HCT116 (cell line): ENCODE data around the gene IRF9. TPM values are rescaled to one million over a fixed set of nuclear protein-coding genes. Genes with fewer than 3 reads are reported as not detected.

Source experiments
- ATAC-seq: fragments of 200-7000 bp; cut with Tn5 transposase; 2 replicates; pipeline ENCODE4 v1.9.1; 2020; ENCODE audit warnings: mild to moderate bottlenecking, moderate library complexity
- BruUV-seq: library from RNA; stranded (reverse); fragments of 400-500 nt; replicated peaks from 2 replicates; lab custom pipeline; 2021; lab: Mats Ljungman, UMichigan
- CTCF ChIA-PET: fragments of 300-600 bp; sonication (Branson Sonifier 250); formaldehyde crosslinking; loops from one replicate; lab custom pipeline; 2021; ENCODE audit warnings: antibody characterized with exemption; lab: Charles Lee
- POLR2A ChIA-PET: fragments of 300-600, 350-600 bp; sonication (Branson Sonifier 250); formaldehyde crosslinking; loops from one replicate; lab custom pipeline; 2021; ENCODE audit warnings: antibody characterized with exemption; lab: Charles Lee
- RAD21 ChIA-PET, 2 experiments: fragments of 300-600 bp; sonication (Branson Sonifier 250); formaldehyde crosslinking; loops; one replicate each; lab custom pipeline; 2023; ENCODE audit warnings: low total read pairs in 2 of 2; ENCODE audit not compliant: uncharacterized antibody in 2 of 2, unreplicated experiment in 2 of 2, low non-redundant PET in 1 of 2; lab: Charles Lee
- DNase-seq: peaks from one replicate; pipeline ENCODE4 v3.0.0-alpha.2; 2010; ENCODE audit warnings: low read depth, low spot score
- H2AFZ ChIP-seq: fragments of 200-600 bp; shearing (Covaris generic), sonication (generic); 2 replicates; pipeline ENCODE4 v1.6.1; 2017; ENCODE audit warnings: low read depth, mixed run types, mixed read lengths, antibody characterized with exemption, low read length; ENCODE audit not compliant: poor library complexity, severe bottlenecking
- H3K27ac ChIP-seq: 2 replicates; pipeline ENCODE4 v1.5.1; 2012; ENCODE audit warnings: low read depth, low read length
- H3K27me3 ChIP-seq: fragments of 200-600 bp; sonication (generic); 2 replicates; pipeline ENCODE4 v1.6.1; 2016; ENCODE audit warnings: mixed run types, low read length, mixed read lengths; ENCODE audit not compliant: insufficient read depth
- H3K36me3 ChIP-seq, 2 experiments: fragments of 200-500 bp in 1 of 2; fragments of 200-600 bp in 1 of 2; sonication (Bioruptor generic) in 1 of 2; sonication (generic) in 1 of 2; 2 replicates each; pipeline versions ENCODE4 v1.5.1 to v1.6.1; 2014 to 2016; ENCODE audit warnings: low read length in 2 of 2, inconsistent platforms in 1 of 2, mixed read lengths in 1 of 2, mixed run types in 1 of 2; ENCODE audit not compliant: insufficient read depth in 2 of 2, control insufficient read depth in 1 of 2
- H3K4me1 ChIP-seq, 2 experiments: fragments of 200-600 bp in 1 of 2; sonication (generic) in 1 of 2; 2 replicates each; pipeline versions ENCODE4 v1.5.1 to v1.6.1; 2012 to 2017; ENCODE audit warnings: low read length in 2 of 2, inconsistent platforms in 1 of 2, mild to moderate bottlenecking in 1 of 2, mixed read lengths in 1 of 2, mixed run types in 1 of 2, moderate library complexity in 1 of 2; ENCODE audit not compliant: insufficient read depth in 2 of 2, control insufficient read depth in 1 of 2
- H3K4me2 ChIP-seq: fragments of 200-600 bp; sonication (generic); 2 replicates; pipeline ENCODE4 v1.6.1; 2017; ENCODE audit warnings: mixed run types, low read length, mixed read lengths
- H3K4me3 ChIP-seq, 2 experiments: fragments of 200-600 bp in 1 of 2; sonication (generic) in 1 of 2; replicated peaks in 1 of 2; 2 replicates each; pipeline ENCODE4 v1.5.1; 2011 to 2016; ENCODE audit warnings: low read length in 2 of 2, control low read depth in 1 of 2, low read depth in 1 of 2, mild to moderate bottlenecking in 1 of 2, mixed read lengths in 1 of 2, mixed run types in 1 of 2
- H3K79me2 ChIP-seq: fragments of 200-600 bp; sonication (generic); 2 replicates; pipeline ENCODE4 v1.6.1; 2017; ENCODE audit warnings: mild to moderate bottlenecking, mixed run types, low read length, moderate library complexity, mixed read lengths; ENCODE audit not compliant: insufficient read depth
- H3K9ac ChIP-seq: fragments of 200-600 bp; sonication (generic); 2 replicates; pipeline ENCODE4 v1.6.1; 2016; ENCODE audit warnings: low read length, mixed read lengths
- H3K9me2 ChIP-seq: fragments of 200-600 bp; sonication (generic), shearing (Covaris generic); 2 replicates; pipeline ENCODE4 v1.6.1; 2017; ENCODE audit warnings: mixed run types, mild to moderate bottlenecking, moderate library complexity; ENCODE audit not compliant: insufficient read depth
- H3K9me3 ChIP-seq, 2 experiments: fragments of 200-500 bp in 1 of 2; fragments of 200-600 bp in 1 of 2; sonication (Bioruptor generic) in 1 of 2; sonication (generic) in 1 of 2; 2 replicates each; pipeline ENCODE4 v1.6.1; 2014 to 2017; ENCODE audit warnings: low read length in 2 of 2, mixed read lengths in 2 of 2, inconsistent platforms in 1 of 2, low read depth in 1 of 2, mild to moderate bottlenecking in 1 of 2, mixed run types in 1 of 2, moderate library complexity in 1 of 2; ENCODE audit not compliant: control insufficient read depth in 1 of 2, insufficient read depth in 1 of 2
- H4K20me1 ChIP-seq: fragments of 200-600 bp; sonication (generic), shearing (Covaris generic); 2 replicates; pipeline ENCODE4 v1.6.1; 2017; ENCODE audit warnings: mixed run types, mild to moderate bottlenecking, moderate library complexity; ENCODE audit not compliant: insufficient read depth
- CBX3 ChIP-seq: IDR thresholded peaks from 2 replicates; pipeline ENCODE4 v1.6.1; 2012; ENCODE audit warnings: low read depth
- CEBPB ChIP-seq: IDR thresholded peaks from 2 replicates; pipeline ENCODE4 v1.6.1; 2012; ENCODE audit warnings: low read depth
- EZH2 ChIP-seq: fragments of 200-600 bp; sonication (generic); IDR thresholded peaks from 2 replicates; pipeline ENCODE4 v1.6.1; 2017; ENCODE audit warnings: antibody characterized with exemption, mixed run types
- EZH2phosphoT487 ChIP-seq: fragments of 200-600 bp; IDR thresholded peaks from 2 replicates; pipeline ENCODE4 v1.6.1; 2018; ENCODE audit warnings: antibody characterized with exemption, borderline replicate concordance
- FOSL1 ChIP-seq: IDR thresholded peaks from 2 replicates; pipeline ENCODE4 v1.6.1; 2012; ENCODE audit warnings: low read depth
- JUND ChIP-seq: IDR thresholded peaks from 2 replicates; pipeline ENCODE4 v1.6.1; 2012
- POLR2A ChIP-seq: IDR thresholded peaks from 2 replicates; pipeline ENCODE4 v1.7.0; 2011; ENCODE audit warnings: borderline replicate concordance; ENCODE audit not compliant: insufficient read depth, insufficient read length; ENCODE audit errors: extremely low read depth
- POLR2AphosphoS5 ChIP-seq: IDR thresholded peaks from 2 replicates; pipeline ENCODE4 v1.6.1; 2011; ENCODE audit warnings: mild to moderate bottlenecking, low read depth, low read length, moderate library complexity
- SP1 ChIP-seq: IDR thresholded peaks from 2 replicates; pipeline ENCODE4 v1.6.1; 2012; ENCODE audit warnings: low read depth
- SRF ChIP-seq: IDR thresholded peaks from 2 replicates; pipeline ENCODE4 v1.6.1; 2012; ENCODE audit warnings: low read depth
- TCF7L2 ChIP-seq: IDR thresholded peaks from 2 replicates; pipeline ENCODE4 v1.7.0; 2011; ENCODE audit warnings: borderline replicate concordance, inconsistent platforms; ENCODE audit not compliant: insufficient read depth, insufficient read length; ENCODE audit errors: extremely low read depth
- YY1 ChIP-seq: IDR thresholded peaks from 2 replicates; pipeline ENCODE4 v1.6.1; 2011; ENCODE audit warnings: low read length, low read depth, moderate library complexity, mild to moderate bottlenecking; ENCODE audit not compliant: insufficient replicate concordance; ENCODE audit errors: extremely low read depth
- ZBTB33 ChIP-seq: IDR thresholded peaks from 2 replicates; pipeline ENCODE4 v1.6.1; 2011; ENCODE audit warnings: mild to moderate bottlenecking, low read length, moderate library complexity; ENCODE audit not compliant: insufficient replicate concordance; ENCODE audit errors: extremely low read depth
- ZFX ChIP-seq: fragments of 450-650 bp; IDR thresholded peaks from 2 replicates; pipeline ENCODE4 v1.6.1; 2017
- ZNF274 ChIP-seq: fragments of 200-500 bp; sonication (Bioruptor generic); IDR thresholded peaks from 2 replicates; pipeline ENCODE4 v1.6.1; 2014; ENCODE audit warnings: mild to moderate bottlenecking, low read depth, low read length, inconsistent platforms
- intact Hi-C: fragments of 100-400 bp; cut with micrococcal nuclease; formaldehyde crosslinking; loops from 2 replicates; pipeline ENCODE4 v1.10.0; 2022
- total RNA-seq: library from RNA; stranded (reverse); gene quantifications from one replicate; pipeline ENCODE4 v1.2.1, GENCODE V29; 2021; ENCODE audit not compliant: unreplicated experiment
- TF ChIP-seq, protein P1 (sequence below), 3 experiments: fragments of 200-600 bp in 1 of 3; sonication (generic) in 1 of 3; IDR thresholded peaks in 2 of 3; conservative IDR thresholded peaks in 1 of 3; 2 replicates each; pipeline ENCODE4 v1.5.1; 2012 to 2017; ENCODE audit warnings: low read depth in 2 of 3, low read length in 2 of 3, antibody characterized with exemption in 1 of 3, borderline replicate concordance in 1 of 3, control low read depth in 1 of 3, mild to moderate bottlenecking in 1 of 3, mixed read lengths in 1 of 3, mixed run types in 1 of 3, moderate library complexity in 1 of 3; ENCODE audit not compliant: insufficient read depth in 1 of 3
- TF ChIP-seq, protein P2 (sequence below): IDR thresholded peaks from 2 replicates; pipeline ENCODE4 v1.6.1; 2012

Gene IRF9
- total RNA-seq, 1 experiment from 2014 or later, result 21.7 TPM

DNA sequence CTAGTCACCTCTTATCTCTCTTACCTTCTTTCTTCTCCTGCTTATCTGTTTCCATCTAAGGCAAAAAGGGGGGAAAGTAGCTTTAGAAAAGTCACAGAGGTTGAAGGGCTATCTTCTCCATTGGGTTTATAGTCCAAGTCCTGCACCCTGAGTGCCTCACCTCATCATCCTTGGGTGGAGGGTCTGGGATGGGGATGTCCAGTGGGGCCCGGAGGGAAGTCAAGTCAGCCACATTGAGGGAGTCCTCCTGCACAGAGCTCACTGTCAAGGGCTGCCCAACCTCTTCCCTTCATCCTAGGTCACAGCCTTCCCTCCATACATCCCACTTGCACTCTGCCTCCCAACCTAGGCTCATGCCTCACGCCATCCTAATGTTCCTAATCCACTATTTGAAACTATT, 15.8 kb upstream of the IRF9 start (continued):
- TF ChIP-seq, protein P1, sequence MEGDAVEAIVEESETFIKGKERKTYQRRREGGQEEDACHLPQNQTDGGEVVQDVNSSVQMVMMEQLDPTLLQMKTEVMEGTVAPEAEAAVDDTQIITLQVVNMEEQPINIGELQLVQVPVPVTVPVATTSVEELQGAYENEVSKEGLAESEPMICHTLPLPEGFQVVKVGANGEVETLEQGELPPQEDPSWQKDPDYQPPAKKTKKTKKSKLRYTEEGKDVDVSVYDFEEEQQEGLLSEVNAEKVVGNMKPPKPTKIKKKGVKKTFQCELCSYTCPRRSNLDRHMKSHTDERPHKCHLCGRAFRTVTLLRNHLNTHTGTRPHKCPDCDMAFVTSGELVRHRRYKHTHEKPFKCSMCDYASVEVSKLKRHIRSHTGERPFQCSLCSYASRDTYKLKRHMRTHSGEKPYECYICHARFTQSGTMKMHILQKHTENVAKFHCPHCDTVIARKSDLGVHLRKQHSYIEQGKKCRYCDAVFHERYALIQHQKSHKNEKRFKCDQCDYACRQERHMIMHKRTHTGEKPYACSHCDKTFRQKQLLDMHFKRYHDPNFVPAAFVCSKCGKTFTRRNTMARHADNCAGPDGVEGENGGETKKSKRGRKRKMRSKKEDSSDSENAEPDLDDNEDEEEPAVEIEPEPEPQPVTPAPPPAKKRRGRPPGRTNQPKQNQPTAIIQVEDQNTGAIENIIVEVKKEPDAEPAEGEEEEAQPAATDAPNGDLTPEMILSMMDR (IDR thresholded peaks at IDR 0.05 in 2 of 3, conservative IDR thresholded peaks at IDR 0.05 in 1 of 3; ENCODE audit: borderline replicate concordance in 1 of 3, insufficient read depth in 1 of 3, low read depth in 2 of 3, low read length in 2 of 3), result no peak
- TF ChIP-seq SP1 (no peak), YY1 (no peak), TCF7L2 (no peak), SRF (no peak), CEBPB (no peak), POLR2AphosphoS5 (no peak), FOSL1 (no peak), EZH2phosphoT487 (no peak), JUND (no peak), EZH2 (no peak)
- TF ChIP-seq, protein P2, sequence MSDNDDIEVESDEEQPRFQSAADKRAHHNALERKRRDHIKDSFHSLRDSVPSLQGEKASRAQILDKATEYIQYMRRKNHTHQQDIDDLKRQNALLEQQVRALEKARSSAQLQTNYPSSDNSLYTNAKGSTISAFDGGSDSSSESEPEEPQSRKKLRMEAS, result no peak

DNA sequence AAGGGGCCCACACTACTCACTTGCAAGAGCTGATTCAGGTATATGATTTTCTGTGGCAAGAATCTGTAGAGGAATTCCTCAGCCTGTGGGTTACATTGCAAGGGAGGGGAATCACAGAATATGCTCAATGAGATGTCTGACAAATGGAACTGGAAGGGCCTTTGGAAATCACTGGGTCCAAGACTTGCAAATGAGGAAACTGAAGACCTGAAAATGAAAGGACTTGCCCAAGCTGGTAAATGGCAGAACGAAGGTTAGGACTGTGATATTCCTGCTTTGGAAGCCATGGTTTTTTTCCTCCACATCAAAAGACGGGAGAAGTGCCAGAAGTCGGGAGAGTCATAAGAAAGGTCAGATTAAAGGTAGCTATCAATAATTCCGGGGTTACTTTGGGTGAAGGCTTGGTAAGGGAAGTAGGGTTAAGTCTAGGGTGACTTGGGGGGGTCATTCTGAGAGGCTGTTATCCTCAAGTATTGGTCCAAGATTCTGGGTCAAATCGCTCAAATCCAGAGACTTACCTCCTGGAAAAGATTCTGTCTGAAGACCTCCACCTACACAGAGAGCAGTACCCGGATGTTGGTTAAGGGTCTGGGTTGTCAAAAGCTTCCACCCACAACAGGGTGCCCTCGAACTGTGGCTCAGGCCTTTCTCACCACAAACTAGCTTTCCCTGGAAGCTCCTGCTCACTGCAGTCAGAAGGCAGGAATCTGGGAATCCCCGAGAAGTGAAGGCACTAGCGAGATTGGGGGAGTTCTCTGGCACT, 15.2 kb upstream of the IRF9 start:
- H3K9me2 ChIP-seq, result no peaks in the 10 kb centered on the region
- no TSS peak for BruUV-seq
- peak overlapping the region; percentile 83 for H3K27ac ChIP-seq
- peaks cover 19 to 27% of the 10 kb centered on the region in 2 experiments for H3K4me1 ChIP-seq
- peak overlapping the region; percentile 86 for H3K9ac ChIP-seq
- H4K20me1 ChIP-seq, result no peaks in the 10 kb centered on the region
- ATAC-seq (no peak), DNase-seq (no peak)
- ChIA-PET POLR2A (interaction anchor here (0.9 to 2.3 kb wide), 8 partner anchors 10 to 110 kb away, joined by 3 to 24 read pairs (median 7); partner anchors contain the start of genes DCAF11, IPO4, IRF9 and NRL), CTCF (interaction anchor here (1.3 to 3.9 kb wide), 6 partner anchors 10 to 97 kb away, joined by 3 to 19 read pairs (median 7); partner anchors contain the start of genes DCAF11, IRF9, NRL and TINF2), RAD21 (no interaction called here)
- H3K4me2 ChIP-seq, result peak overlapping the region; percentile 92
- H3K27me3 ChIP-seq, result no peaks in the 10 kb centered on the region
- H3K9me3 ChIP-seq, result no peaks in the 10 kb centered on the region
- no peak overlapping the region for H2AFZ ChIP-seq
- H3K79me2 ChIP-seq, result peaks cover 58% of the 10 kb centered on the region
- H3K36me3 ChIP-seq, result peaks cover 22 to 25% of the 10 kb centered on the region in 2 experiments; a peak in 3 of 4 replicates
- intact Hi-C loops, result loop anchor here (1.0 kb wide), 1 partner anchor 32 kb away; the partner anchor contains the start of genes DCAF11 and NRL
- peak overlapping the region; percentile 97 to 99 for H3K4me3 ChIP-seq
- TF ChIP-seq EZH2phosphoT487 (no peak), EZH2 (no peak), CEBPB (no peak), SRF (no peak), ZNF274 (no peak), ZBTB33 (no peak), CBX3 (no peak), POLR2A (no peak), ZFX (no peak), YY1 (no peak), SP1 (no peak)
- TF ChIP-seq, protein P2, result no peak
